DND-41 (cell line): ENCODE results near the gene SRMS.

Experiments used
- ATAC-seq: fragments of 200-7000 bp; cut with Tn5 transposase; 3 replicates; pipeline ENCODE4 v1.9.1; 2021; ENCODE audit warnings: low read depth; ENCODE audit not compliant: insufficient read depth
- DNase-seq: peaks from one replicate; pipeline ENCODE4 v3.0.0-alpha.2; 2020
- H2AFZ ChIP-seq: 2 replicates; pipeline ENCODE4 v1.6.0; 2012; ENCODE audit warnings: low read depth, low read length
- H3K27ac ChIP-seq: 2 replicates; pipeline ENCODE4 v1.5.1; 2012; ENCODE audit warnings: low read length, inconsistent platforms
- H3K27me3 ChIP-seq: fragments of 200-600 bp; sonication (generic); 2 replicates; pipeline ENCODE4 v1.6.0; 2012; ENCODE audit warnings: low read length, mild to moderate bottlenecking, inconsistent platforms; ENCODE audit not compliant: insufficient read depth, poor library complexity
- H3K36me3 ChIP-seq: 2 replicates; pipeline ENCODE4 v1.5.1; 2012; ENCODE audit warnings: low read length, inconsistent platforms; ENCODE audit not compliant: insufficient read depth
- H3K4me1 ChIP-seq: 2 replicates; pipeline ENCODE4 v1.5.1; 2012; ENCODE audit warnings: mild to moderate bottlenecking, low read length; ENCODE audit not compliant: insufficient read depth
- H3K4me2 ChIP-seq: 2 replicates; pipeline ENCODE4 v1.6.0; 2012; ENCODE audit warnings: mild to moderate bottlenecking, moderate library complexity, low read length, inconsistent platforms; ENCODE audit not compliant: insufficient read depth
- H3K4me3 ChIP-seq, 2 experiments: fragments of 200-600 bp in 1 of 2; shearing (Covaris generic) in 1 of 2; 2 replicates each; pipeline ENCODE4 v1.5.1; 2012 to 2016; ENCODE audit warnings: inconsistent platforms in 2 of 2, low read length in 2 of 2, mild to moderate bottlenecking in 2 of 2, low read depth in 1 of 2, moderate library complexity in 1 of 2
- H3K79me2 ChIP-seq: 2 replicates; pipeline ENCODE4 v1.6.0; 2012; ENCODE audit warnings: low read length, inconsistent platforms; ENCODE audit not compliant: insufficient read depth
- H3K9ac ChIP-seq: 2 replicates; pipeline ENCODE4 v1.6.0; 2012; ENCODE audit warnings: low read depth, mild to moderate bottlenecking, inconsistent platforms, low read length, moderate library complexity
- H3K9me3 ChIP-seq: 2 replicates; pipeline ENCODE4 v1.5.1; 2012; ENCODE audit warnings: low read length, moderate library complexity, mild to moderate bottlenecking, inconsistent platforms; ENCODE audit not compliant: insufficient read depth, severe bottlenecking
- H4K20me1 ChIP-seq: 2 replicates; pipeline ENCODE4 v1.6.0; 2012; ENCODE audit warnings: low read length; ENCODE audit not compliant: insufficient read depth
- CTCF ChIP-seq: IDR thresholded peaks from 2 replicates; pipeline ENCODE4 v1.5.1; 2012; ENCODE audit warnings: borderline replicate concordance, low read length, moderate library complexity, mild to moderate bottlenecking; ENCODE audit not compliant: poor library complexity, severe bottlenecking; ENCODE audit errors: extremely low read depth
- EZH2 ChIP-seq: IDR thresholded peaks from 3 replicates; pipeline ENCODE4 v1.6.1; 2012; ENCODE audit warnings: borderline replicate concordance, low read depth, mild to moderate bottlenecking, moderate library complexity, low read length, inconsistent platforms; ENCODE audit not compliant: severe bottlenecking

Gene SRMS

DNA sequence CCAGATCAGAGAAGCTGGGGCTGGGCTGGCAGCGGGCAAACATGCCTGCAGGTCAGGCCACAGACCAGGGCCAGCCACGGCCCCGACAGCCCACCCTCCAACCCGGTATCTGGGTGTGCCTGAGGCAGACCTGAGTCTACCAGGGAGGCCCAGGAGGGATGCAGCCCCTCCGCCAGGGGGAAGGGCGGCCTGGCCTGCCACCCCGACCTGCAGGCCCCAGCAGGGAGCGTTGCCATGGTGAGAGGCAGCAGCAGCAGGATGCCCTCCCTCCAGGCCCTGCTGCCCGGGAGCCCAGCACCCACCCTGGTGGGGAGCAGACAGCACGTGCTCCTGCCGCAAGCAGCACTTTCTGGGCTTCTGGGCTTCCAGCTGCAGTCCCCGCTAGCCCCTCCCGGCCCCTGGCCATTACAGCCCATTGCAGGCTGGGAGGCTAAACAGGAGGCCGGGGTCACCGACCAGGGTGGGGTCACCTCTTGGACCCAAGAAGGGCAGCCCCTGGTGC is 44.8 kb downstream of the SRMS start:
- Histone ChIP-seq H3K4me3 (no peak overlapping the region), H3K4me2 (no peak overlapping the region), H3K36me3 (no peaks in the 10 kb centered on the region), H4K20me1 (peaks cover 5% of the 10 kb centered on the region; the same call in 1 of the 2 replicates), H3K79me2 (no peaks in the 10 kb centered on the region), H3K27me3 (no peaks in the 10 kb centered on the region), H3K27ac (no peak overlapping the region), H3K4me1 (no peaks in the 10 kb centered on the region), H3K9me3 (peaks cover 3% of the 10 kb centered on the region), H3K9ac (no peak overlapping the region), H2AFZ (no peak overlapping the region)
- no peak; the same call in 2 of the 3 replicates for ATAC-seq
- DNase-seq = no peak
- TF ChIP-seq EZH2 (no peak), CTCF (no peak)

- H2AFZ ChIP-seq = no peak overlapping the region
- H3K79me2 ChIP-seq = no peaks in the 10 kb centered on the region
- ATAC-seq (0 out of 3 replicates have a peak, but pooled peaks have one; percentile 19), DNase-seq (no peak)
- H3K27me3 ChIP-seq = no peaks in the 10 kb centered on the region
- no peak overlapping the region for H3K27ac ChIP-seq
- H3K4me1 ChIP-seq = no peaks in the 10 kb centered on the region
- no peak overlapping the region for H3K4me2 ChIP-seq
- H3K4me3 ChIP-seq = no peak overlapping the region
- H3K36me3 ChIP-seq = no peaks in the 10 kb centered on the region
- no peak overlapping the region for H3K9ac ChIP-seq
- TF ChIP-seq CTCF (no peak), EZH2 (no peak)
- H4K20me1 ChIP-seq = peaks cover 5% of the 10 kb centered on the region; the same call in 1 of the 2 replicates
- peaks cover 3% of the 10 kb centered on the region for H3K9me3 ChIP-seq
These were observed 45.5 kb downstream of the SRMS start for GRCh38 chr20:63501818-63502670.

- Histone ChIP-seq H3K27me3 (no peaks in the 10 kb centered on the region), H3K9me3 (peaks cover 3% of the 10 kb centered on the region), H3K79me2 (no peaks in the 10 kb centered on the region), H3K9ac (no peak overlapping the region), H4K20me1 (peaks cover 8% of the 10 kb centered on the region; the same call in 1 of the 2 replicates), H3K4me3 (no peak overlapping the region), H3K4me2 (no peak overlapping the region), H3K36me3 (no peaks in the 10 kb centered on the region), H3K4me1 (peaks cover 6% of the 10 kb centered on the region), H2AFZ (no peak overlapping the region), H3K27ac (no peak overlapping the region)
- no peak for TF ChIP-seq EZH2
- no peak for TF ChIP-seq CTCF
- DNase-seq = no peak
- ATAC-seq = no peak
These were observed 46.4 kb downstream of the SRMS start for GRCh38 chr20:63500902-63501817.
